ENCODE results near the gene KCNV2.
A peak's percentile ranks its signal among the peaks of the same experiment; 100 is the strongest.

KCNV2 gene

DNA sequence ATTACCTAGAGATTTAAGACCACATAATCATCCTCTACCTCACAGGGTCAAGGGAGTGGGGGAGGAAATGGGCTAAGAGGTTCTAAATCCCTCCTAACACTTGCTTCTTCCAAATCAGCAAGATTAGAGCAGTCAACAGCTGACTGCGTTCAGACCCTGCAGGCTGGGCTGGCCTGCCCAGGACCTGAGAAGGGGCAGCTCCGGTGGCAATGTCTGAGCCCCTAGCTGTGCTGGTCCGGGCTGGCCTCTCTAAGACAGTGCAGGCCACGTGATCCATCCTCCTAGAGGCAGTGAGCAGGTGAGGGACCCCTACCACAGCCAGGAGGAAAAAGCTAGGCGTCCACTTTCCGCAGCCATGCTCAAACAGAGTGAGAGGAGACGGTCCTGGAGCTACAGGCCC is at the start of gene KCNV2:
Gene KCNV2, plus strand, starts transcription at position 126 of the 400 bp plus-strand sequence. Its CDS starts 230 bp downstream, at position 356.
- DNase-seq (no peak), ATAC-seq (replicated peaks) (no peak)
- Mint-ChIP-seq H3K4me3 (no peak within 1 kb of the TSS), H3K9me3 (peaks cover 9 to 13% of the 10 kb centered on the region in 2 donors), H3K27me3 (no peaks in the 10 kb centered on the region), H3K36me3 (peaks cover 29 to 50% of the 10 kb centered on the region in 2 donors), H3K27ac (no peak within 1 kb of the TSS), H3K4me1 (peaks cover 0 to 2% of the 10 kb centered on the region in 2 donors)

DNA sequence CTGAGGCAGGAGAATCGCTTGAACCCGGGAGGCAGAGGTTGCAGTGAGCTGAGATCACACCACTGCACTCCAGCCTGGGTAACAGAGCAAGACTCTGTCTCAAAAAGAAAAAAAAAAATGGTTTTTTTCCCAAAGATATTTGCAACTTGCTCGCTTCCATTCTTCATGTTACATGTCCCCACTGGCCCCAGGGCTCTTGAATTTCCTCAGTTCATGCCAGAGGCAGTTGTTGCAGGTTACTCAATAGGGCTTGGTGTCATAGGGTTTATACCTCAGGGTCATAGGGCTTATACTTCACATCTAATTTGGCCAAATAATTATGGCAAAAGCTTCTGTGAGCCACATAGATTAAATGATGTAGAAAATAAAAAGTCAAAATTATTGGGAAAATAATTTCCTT is 44.1 kb upstream of the KCNV2 start:
- DNase-seq (no peak), ATAC-seq (replicated peaks) (no peak)
- Mint-ChIP-seq H3K4me1 (no peaks in the 10 kb centered on the region), H3K9me3 (no peaks in the 10 kb centered on the region), H3K4me3 (no peak overlapping the region), H3K27me3 (no peaks in the 10 kb centered on the region), H3K36me3 (peaks cover 0 to 5% of the 10 kb centered on the region in 2 donors), H3K27ac (no peak overlapping the region)

DNA sequence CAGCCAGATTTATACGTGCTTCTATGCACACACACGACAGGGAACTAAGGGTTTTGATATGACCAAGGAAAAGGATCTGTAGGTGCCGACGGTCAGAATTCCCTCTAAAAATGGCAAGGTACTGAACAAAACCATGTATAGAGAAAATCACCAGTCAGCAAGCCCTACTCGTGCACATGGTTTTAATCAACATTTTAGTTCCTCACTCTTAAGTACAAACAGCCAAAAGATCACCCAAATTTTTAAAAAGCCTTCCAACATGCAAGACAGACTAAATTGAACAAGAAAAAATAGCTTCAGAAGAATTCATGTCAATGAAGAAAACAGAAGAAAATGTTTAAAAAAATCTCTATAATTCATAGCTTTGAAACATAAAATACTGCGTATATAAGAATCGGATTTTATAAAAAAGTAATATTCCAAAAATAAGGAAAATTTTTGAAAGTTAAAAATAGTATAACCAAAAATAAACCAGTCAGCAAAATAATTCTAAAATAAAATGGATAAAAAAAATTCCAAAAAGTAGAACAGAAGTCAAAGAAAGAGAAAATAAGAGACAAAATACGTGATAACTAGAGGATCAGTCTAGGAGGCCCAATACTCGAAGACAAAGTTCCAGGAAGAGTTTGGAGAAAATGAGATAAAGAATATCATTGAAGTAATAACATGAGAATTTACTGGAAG is 43.0 kb upstream of the KCNV2 start:
- ATAC-seq (replicated peaks) (no peak), DNase-seq (no peak)
- Mint-ChIP-seq H3K36me3 (peaks cover 0 to 3% of the 10 kb centered on the region in 2 donors), H3K4me1 (no peaks in the 10 kb centered on the region), H3K27me3 (no peaks in the 10 kb centered on the region), H3K4me3 (no peak overlapping the region), H3K27ac (no peak overlapping the region), H3K9me3 (no peaks in the 10 kb centered on the region)

DNA sequence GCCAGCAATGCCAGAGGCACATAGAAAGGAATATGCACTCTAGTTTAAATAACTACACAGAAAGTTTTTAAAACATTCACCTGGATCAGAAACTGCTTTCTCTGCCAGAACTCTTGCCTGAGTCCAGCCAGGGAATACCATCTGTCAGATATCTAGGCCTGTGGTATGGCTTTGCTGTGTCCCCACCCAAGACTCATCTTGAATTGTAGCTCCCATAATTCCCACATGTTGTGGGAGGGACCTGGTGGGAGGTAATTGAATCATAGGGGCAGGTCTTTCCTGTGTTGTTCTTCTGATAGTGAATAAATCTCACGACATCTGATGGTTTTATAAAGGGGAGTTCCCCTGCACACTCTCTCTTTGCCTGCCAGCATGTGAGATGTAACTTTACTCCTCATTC is 41.5 kb upstream of the KCNV2 start:
- Mint-ChIP-seq H3K27ac (no peak overlapping the region), H3K27me3 (no peaks in the 10 kb centered on the region), H3K4me1 (no peaks in the 10 kb centered on the region), H3K9me3 (no peaks in the 10 kb centered on the region), H3K4me3 (no peak overlapping the region), H3K36me3 (peaks cover 0 to 3% of the 10 kb centered on the region in 2 donors)
- DNase-seq (no peak), ATAC-seq (replicated peaks) (no peak)

DNA sequence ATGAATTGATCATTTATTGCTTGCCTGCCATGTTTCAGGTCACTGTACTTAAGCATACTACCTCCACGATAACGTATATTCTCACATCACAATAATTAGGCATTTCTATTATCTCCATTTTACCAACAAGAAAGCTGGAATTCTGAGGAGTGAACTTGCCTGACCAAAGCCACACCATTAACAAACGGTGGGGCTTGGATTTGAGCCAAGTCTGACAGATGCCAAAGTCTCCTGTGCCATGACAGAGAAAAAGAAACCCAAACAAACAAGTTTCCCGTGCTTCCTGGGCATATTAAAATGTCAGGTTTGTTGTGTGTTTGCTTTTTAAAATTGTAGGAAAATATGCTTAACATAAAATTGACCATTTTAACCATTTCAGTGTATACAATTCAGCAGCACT is 40.8 kb upstream of the KCNV2 start:
- Mint-ChIP-seq H3K4me3 (no peak overlapping the region), H3K27me3 (no peaks in the 10 kb centered on the region), H3K4me1 (no peaks in the 10 kb centered on the region), H3K9me3 (no peaks in the 10 kb centered on the region), H3K36me3 (peaks cover 0 to 3% of the 10 kb centered on the region in 2 donors), H3K27ac (no peak overlapping the region)
- no peak for DNase-seq
- ATAC-seq (replicated peaks): no peak

DNA sequence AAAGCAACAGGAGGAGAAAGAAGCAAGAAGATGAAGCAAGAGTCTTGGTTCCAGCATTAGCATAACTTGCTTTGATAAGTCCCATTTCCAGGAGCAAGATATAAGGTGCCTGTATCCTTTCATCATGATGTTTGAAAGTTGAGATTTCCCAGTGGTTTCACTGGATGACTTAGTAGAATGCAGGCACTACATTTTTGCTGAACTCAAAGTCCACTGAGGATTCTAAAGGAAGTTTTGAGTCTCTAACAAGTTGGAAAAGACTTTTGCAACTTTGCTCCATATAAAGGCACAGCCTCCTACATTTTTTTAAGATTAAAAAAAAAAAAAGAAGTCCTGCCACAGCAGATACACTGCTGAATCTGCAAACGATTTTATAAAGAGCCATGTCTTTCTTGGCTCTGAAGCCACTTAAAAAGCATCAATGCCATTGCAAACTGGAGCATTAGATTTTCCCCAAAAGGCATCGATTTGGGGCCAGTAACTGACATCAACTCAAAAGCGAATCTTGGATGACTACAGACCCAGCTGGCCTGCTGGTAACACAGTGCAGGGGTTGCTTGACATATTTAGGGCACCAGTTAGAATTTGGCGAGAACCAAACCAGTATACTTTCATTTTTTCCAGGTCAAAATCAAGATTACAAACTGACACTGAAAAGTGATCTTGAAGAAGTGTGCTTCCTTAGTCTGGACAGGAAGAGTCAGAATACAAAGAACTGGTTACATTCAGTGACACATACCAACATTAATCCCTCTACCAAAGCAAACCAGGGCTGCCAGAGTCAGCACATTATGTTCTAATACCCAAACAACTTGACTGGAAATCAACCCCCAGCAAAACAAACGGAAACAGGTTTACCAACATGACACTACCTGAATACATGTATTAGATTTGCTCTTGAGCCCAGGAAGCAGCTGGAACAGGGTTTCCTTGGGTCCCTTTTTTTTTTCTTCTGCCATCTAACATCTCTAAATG is 39.1 kb upstream of the KCNV2 start:
- H3K4me1 Mint-ChIP-seq: no peaks in the 10 kb centered on the region
- H3K9me3 Mint-ChIP-seq: no peaks in the 10 kb centered on the region
- no peaks in the 10 kb centered on the region for H3K27me3 Mint-ChIP-seq
- H3K36me3 Mint-ChIP-seq: no peaks in the 10 kb centered on the region
- ATAC-seq (replicated peaks) (no peak), DNase-seq (no peak)
- no peak overlapping the region for H3K27ac Mint-ChIP-seq
- no peak overlapping the region for H3K4me3 Mint-ChIP-seq

DNA sequence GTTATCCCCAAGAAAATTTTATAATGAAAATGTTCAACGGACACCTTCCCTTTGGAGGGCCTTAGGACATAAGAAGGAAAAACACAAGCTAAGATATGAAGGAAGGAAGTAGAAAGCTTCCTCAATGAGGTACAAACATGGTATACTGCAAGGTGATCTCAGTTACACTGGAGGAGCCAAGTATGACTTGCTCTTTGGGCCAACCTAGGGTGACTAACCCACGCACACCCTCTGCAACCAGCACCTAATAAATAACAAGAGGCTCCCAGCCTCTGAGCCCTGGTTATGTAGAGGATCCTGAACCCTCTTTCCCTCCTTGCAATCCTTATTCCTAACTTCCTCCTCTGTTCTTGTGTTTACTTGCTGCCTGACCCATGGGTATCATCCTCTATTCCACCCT is 38.3 kb upstream of the KCNV2 start:
- DNase-seq (no peak), ATAC-seq (replicated peaks) (no peak)
- H3K36me3 Mint-ChIP-seq: no peaks in the 10 kb centered on the region
- H3K4me3 Mint-ChIP-seq: no peak overlapping the region
- H3K27ac Mint-ChIP-seq: no peak overlapping the region
- no peaks in the 10 kb centered on the region for H3K9me3 Mint-ChIP-seq
- no peaks in the 10 kb centered on the region for H3K27me3 Mint-ChIP-seq
- no peaks in the 10 kb centered on the region for H3K4me1 Mint-ChIP-seq

DNA sequence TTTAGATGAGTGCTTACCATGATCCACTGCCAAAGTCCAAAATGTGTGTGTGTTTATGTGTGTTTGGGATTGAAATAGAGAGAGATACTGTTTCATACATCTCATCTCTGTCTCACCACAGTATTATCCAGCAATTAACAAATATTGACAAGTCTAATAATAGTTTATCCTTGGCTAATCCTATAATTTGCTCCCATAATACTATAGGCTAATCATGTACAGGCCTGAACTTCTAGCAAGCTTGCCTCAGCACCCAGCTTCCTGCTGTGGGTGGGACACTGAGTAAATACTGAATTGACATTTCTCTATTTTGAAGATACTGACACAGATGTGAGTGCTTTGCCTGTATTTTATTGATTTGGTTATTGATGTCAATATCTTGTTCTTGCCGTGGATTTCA is 35.3 kb upstream of the KCNV2 start:
- Mint-ChIP-seq H3K4me3 (no peak overlapping the region), H3K9me3 (no peaks in the 10 kb centered on the region), H3K27ac (no peak overlapping the region), H3K36me3 (no peaks in the 10 kb centered on the region), H3K27me3 (no peaks in the 10 kb centered on the region), H3K4me1 (no peaks in the 10 kb centered on the region)
- ATAC-seq (replicated peaks) (no peak), DNase-seq (no peak)

DNA sequence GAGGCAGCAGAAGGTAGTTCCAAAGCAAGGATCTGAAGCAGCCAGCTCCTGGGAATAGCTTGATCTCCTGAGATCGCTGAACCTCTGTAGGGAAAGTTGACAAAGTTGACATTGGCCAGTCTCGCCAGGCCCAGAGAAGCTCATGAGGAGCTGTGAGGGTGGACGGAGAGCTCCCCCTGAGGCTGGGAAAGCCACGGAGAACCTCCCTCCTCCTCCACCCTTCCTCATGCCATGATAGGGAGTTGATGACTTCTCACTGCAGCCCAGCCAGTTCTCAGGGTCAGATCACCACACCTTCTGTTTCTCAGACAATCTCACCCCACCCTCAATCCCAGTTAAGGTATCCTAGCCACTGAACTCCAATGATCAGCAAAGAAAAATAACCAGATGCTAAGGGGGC is 30.4 kb upstream of the KCNV2 start:
- DNase-seq (no peak), ATAC-seq (replicated peaks) (no peak)
- Mint-ChIP-seq H3K27me3 (no peaks in the 10 kb centered on the region), H3K4me1 (no peaks in the 10 kb centered on the region), H3K4me3 (no peak overlapping the region), H3K27ac (no peak overlapping the region), H3K9me3 (no peaks in the 10 kb centered on the region), H3K36me3 (peaks cover 5 to 8% of the 10 kb centered on the region in 2 donors)

DNA sequence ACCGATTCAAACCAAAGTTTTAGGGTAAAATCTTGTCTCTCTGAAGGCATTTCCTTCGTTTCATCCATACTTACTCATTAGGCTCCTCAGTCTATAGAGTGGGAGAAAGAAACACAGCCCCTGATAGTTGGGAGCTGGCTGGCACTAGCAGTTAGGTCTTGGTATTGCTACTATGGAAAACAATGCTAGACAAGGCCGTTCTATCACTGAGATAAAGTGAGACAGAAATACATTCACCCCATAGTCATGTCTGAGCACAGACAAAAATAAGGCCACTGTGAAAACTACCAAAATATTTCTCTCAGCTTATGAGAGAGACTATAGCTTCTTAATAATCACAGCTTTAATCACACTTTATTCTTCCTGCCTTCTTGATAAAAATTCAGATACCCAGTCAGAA is 28.7 kb upstream of the KCNV2 start:
- ATAC-seq (replicated peaks) (no peak), DNase-seq (no peak)
- Mint-ChIP-seq H3K36me3 (peaks cover 5 to 17% of the 10 kb centered on the region in 2 donors), H3K27ac (no peak overlapping the region), H3K4me1 (no peaks in the 10 kb centered on the region), H3K4me3 (no peak overlapping the region), H3K27me3 (no peaks in the 10 kb centered on the region), H3K9me3 (no peaks in the 10 kb centered on the region)

DNA sequence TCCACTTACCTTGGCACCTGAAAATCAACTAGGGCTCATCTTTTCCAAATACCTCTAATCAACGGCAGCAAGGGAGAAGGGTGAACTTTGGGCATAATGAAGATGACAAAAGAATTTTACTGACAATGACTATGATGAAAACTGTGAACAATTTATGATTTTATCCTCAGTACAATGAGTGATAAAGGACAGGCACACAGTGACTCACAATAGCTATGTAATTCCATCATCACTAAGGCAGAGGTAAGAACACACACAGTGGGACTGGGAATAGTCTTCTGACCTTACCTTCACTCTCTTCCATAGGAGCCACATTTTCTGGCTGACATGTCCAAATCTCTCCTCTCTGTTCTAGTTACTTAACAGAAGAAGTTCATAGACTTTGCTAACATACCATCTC is 26.1 kb upstream of the KCNV2 start:
- DNase-seq (no peak), ATAC-seq (replicated peaks) (no peak)
- H3K36me3 Mint-ChIP-seq: peaks cover 11 to 22% of the 10 kb centered on the region in 2 donors
- H3K4me3 Mint-ChIP-seq: no peak overlapping the region
- no peaks in the 10 kb centered on the region for H3K9me3 Mint-ChIP-seq
- H3K4me1 Mint-ChIP-seq: no peaks in the 10 kb centered on the region
- no peak overlapping the region for H3K27ac Mint-ChIP-seq
- no peaks in the 10 kb centered on the region for H3K27me3 Mint-ChIP-seq

DNA sequence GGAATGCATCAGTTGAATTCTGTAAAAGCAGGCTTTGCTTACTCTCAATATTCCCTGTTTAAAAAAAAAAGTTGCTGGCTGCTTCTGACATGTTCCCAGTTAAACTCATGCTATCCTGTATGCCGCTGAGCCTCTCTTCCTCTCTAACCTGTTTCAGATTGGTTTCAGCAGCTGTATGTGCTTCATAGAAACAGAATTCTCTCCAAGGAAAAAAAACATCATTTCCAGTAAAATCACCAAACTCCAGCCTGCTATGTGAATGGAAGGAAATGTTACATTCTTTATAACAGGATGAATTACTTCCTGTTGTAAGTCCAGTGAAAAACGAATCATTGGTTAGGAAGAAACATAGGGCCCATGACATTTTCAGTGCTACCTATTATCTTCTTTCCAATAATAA is 25.7 kb upstream of the KCNV2 start:
- Mint-ChIP-seq H3K27me3 (no peaks in the 10 kb centered on the region), H3K27ac (no peak overlapping the region), H3K4me1 (no peaks in the 10 kb centered on the region), H3K9me3 (no peaks in the 10 kb centered on the region), H3K4me3 (no peak overlapping the region), H3K36me3 (peaks cover 11 to 22% of the 10 kb centered on the region in 2 donors)
- DNase-seq: no peak
- no peak for ATAC-seq (replicated peaks)

DNA sequence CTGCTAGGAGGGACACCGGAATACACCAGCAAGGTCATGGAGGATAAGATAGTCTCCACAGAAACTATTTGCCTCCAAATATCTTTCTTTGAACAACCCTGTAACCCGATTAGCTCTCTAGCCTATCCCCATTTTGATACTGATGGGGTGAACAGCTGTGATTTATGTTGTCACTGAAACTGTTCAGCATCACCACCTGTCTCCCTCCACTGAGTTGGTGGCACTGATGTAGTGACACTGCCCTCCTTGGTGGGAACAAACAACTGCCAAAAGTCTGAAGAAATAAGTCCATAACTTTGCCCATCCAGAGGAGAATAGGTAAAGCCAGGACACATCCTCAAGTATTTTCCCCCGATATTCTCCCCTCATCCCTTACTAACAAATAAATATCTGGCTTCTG is 24.3 kb upstream of the KCNV2 start:
- Mint-ChIP-seq H3K9me3 (peaks cover 0 to 4% of the 10 kb centered on the region in 2 donors), H3K27ac (no peak overlapping the region)

DNA sequence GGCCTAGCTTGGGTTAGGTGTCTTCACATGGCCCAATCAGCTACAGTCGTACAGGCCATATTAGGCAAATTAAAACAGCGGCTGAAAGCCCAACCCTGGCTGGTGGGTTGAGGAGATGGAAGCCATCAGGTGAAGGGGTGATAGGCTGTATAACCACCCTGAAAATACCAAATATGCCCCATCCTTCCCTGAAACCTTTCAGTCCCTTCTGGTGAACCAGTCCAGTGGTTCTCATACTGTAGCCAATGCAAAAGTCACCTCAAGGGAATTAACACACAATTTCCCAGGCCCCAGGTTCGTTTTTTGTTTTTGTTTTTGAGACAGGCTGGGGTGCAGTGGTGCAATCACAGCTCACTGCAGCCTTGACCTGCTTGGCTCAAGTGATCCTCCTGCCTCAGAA is 19.8 kb upstream of the KCNV2 start:
- Mint-ChIP-seq H3K27ac (no peak overlapping the region), H3K9me3 (peaks cover 0 to 4% of the 10 kb centered on the region in 2 donors), H3K4me1 (peaks cover 6 to 14% of the 10 kb centered on the region in 2 donors), H3K4me3 (no peak overlapping the region), H3K36me3 (peaks cover 28 to 31% of the 10 kb centered on the region in 2 donors), H3K27me3 (no peaks in the 10 kb centered on the region)
- ATAC-seq (replicated peaks) (peak; percentile 98 to 99), DNase-seq (peak; percentile 23)

More for the DNA sequence above, 24.3 kb upstream of the KCNV2 start:
- DNase-seq (no peak), ATAC-seq (replicated peaks) (no peak)
- no peaks in the 10 kb centered on the region for H3K27me3 Mint-ChIP-seq
- no peak overlapping the region for H3K4me3 Mint-ChIP-seq
- H3K36me3 Mint-ChIP-seq: peaks cover 19 to 31% of the 10 kb centered on the region in 2 donors
- peaks cover 6 to 13% of the 10 kb centered on the region in 2 donors for H3K4me1 Mint-ChIP-seq

DNA sequence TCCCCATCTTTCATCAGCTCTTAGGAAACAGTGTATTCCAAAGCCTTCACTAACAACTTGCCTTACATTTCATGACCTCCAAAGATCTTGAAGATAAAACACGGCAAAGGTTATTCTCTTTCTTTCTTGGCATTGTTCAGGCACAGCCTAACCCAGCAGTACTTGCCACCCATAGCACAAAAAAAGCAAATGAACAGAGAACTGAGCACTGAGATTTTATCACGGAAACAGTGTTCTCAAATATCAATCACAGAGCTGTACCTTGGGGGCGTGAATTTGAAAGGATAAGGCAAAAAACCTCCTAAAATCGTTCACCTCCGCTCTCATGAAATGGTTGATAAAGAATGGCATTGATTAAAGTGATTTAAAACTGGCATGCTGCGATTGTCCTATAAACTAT is 16.9 kb upstream of the KCNV2 start:
- H3K36me3 Mint-ChIP-seq: peaks cover 22 to 25% of the 10 kb centered on the region in 2 donors

More for the DNA sequence above, 16.9 kb upstream of the KCNV2 start:
- no peak for DNase-seq
- H3K27me3 Mint-ChIP-seq: no peaks in the 10 kb centered on the region
- ATAC-seq (replicated peaks): no peak
- H3K9me3 Mint-ChIP-seq: peaks cover 0 to 4% of the 10 kb centered on the region in 2 donors
- H3K4me1 Mint-ChIP-seq: peaks cover 6 to 14% of the 10 kb centered on the region in 2 donors
- no peak overlapping the region for H3K4me3 Mint-ChIP-seq
- H3K27ac Mint-ChIP-seq: no peak overlapping the region
